Smooth muscle cell (in vitro differentiated cells): Measurements from ENCODE around the gene POLA1. TPM values are rescaled to one million over a fixed set of nuclear protein-coding genes. Genes with fewer than 3 reads are reported as not detected.

Experiments used
- DNase-seq: peaks from one replicate; lab custom pipeline; 2025; ENCODE audit not compliant: unreplicated experiment; lab: John Stamatoyannopoulos, UW
- H2AFZ ChIP-seq: fragments of 200-600 bp; sonication (generic); 2 replicates; pipeline ENCODE4 v1.6.0; 2016; ENCODE audit warnings: antibody characterized with exemption, low read depth, mild to moderate bottlenecking
- H3F3A ChIP-seq: fragments of 200-600 bp; sonication (generic); 2 replicates; pipeline ENCODE4 v1.6.0; 2017; ENCODE audit warnings: antibody characterized with exemption, low read depth
- H3K27ac ChIP-seq: fragments of 200-600 bp; sonication (generic); 2 replicates; pipeline ENCODE4 v1.5.1; 2016; ENCODE audit warnings: low read depth, mild to moderate bottlenecking
- H3K27me3 ChIP-seq: fragments of 200-600 bp; sonication (generic); 2 replicates; pipeline ENCODE4 v1.6.1; 2016; ENCODE audit warnings: low read depth, mild to moderate bottlenecking
- H3K36me3 ChIP-seq: fragments of 200-600 bp; sonication (generic); 2 replicates; pipeline ENCODE4 v1.5.1; 2016; ENCODE audit warnings: low read depth
- H3K4me1 ChIP-seq: fragments of 200-600 bp; sonication (generic); 2 replicates; pipeline ENCODE4 v1.5.1; 2016; ENCODE audit warnings: low read depth
- H3K4me2 ChIP-seq: fragments of 200-600 bp; sonication (generic); 2 replicates; pipeline ENCODE4 v1.6.0; 2016; ENCODE audit warnings: mild to moderate bottlenecking
- H3K4me3 ChIP-seq: fragments of 200-600 bp; sonication (generic); 2 replicates; pipeline ENCODE4 v1.5.1; 2016; ENCODE audit warnings: mild to moderate bottlenecking
- H3K79me2 ChIP-seq: fragments of 200-600 bp; sonication (generic); 2 replicates; pipeline ENCODE4 v1.6.0; 2016; ENCODE audit warnings: low read depth, mild to moderate bottlenecking
- H3K9ac ChIP-seq: fragments of 200-600 bp; sonication (generic); 2 replicates; pipeline ENCODE4 v1.6.0; 2016; ENCODE audit warnings: low read depth
- H3K9me3 ChIP-seq: fragments of 200-600 bp; sonication (generic); replicated peaks from 2 replicates; pipeline ENCODE4 v1.5.1; 2016; ENCODE audit warnings: low read depth
- H4K20me1 ChIP-seq: fragments of 200-600 bp; sonication (generic); 2 replicates; pipeline ENCODE4 v1.6.0; 2016; ENCODE audit warnings: low read depth
- CTCF ChIP-seq: fragments of 200-600 bp; sonication (generic); IDR thresholded peaks from 2 replicates; pipeline ENCODE4 v1.5.1; 2017; ENCODE audit warnings: borderline replicate concordance, mild to moderate bottlenecking, antibody characterized with exemption; ENCODE audit not compliant: insufficient read depth, poor library complexity, severe bottlenecking
- WGBS: methylation state at CpG from one replicate; pipeline ENCODE4 v1.1.7; 2016; ENCODE audit warnings: low lambda C conversion rate; 5-methylcytosine and 5-hydroxymethylcytosine counted together
- polyA plus RNA-seq: library from polyadenylated mRNA; unstranded; fragments of >200 nt; fragmentation: Nextera tagmentation; extraction: Ambion mirVana; gene quantifications from 2 replicates; pipeline ENCODE4 v1.2.1, GENCODE V29; 2016
- total RNA-seq: library from RNA; depleted of rRNA; stranded (reverse); fragments of >200 nt; gene quantifications from 2 replicates; pipeline ENCODE4 v1.2.3, GENCODE V29; 2014

The POLA1 gene
- total and polyA plus RNA-seq, 2 experiments from 2014 or later: 5.4 to 11.7 TPM

GRCh38 chrX:24963823-24964222 is 270.1 kb downstream of the POLA1 start:
- Histone ChIP-seq H3K4me1 (peaks cover 7% of the 10 kb centered on the region), H2AFZ (no peak overlapping the region), H3K9me3 (no peaks in the 10 kb centered on the region), H3K36me3 (no peaks in the 10 kb centered on the region), H3K27me3 (no peaks in the 10 kb centered on the region), H3K4me2 (no peak overlapping the region), H3K4me3 (no peak overlapping the region), H4K20me1 (no peaks in the 10 kb centered on the region), H3K9ac (no peak overlapping the region), H3K79me2 (no peaks in the 10 kb centered on the region), H3F3A (no peaks in the 10 kb centered on the region), H3K27ac (no peak overlapping the region)
- 72% methylated on average over 2 of the region's 2 CpGs for WGBS
- TF ChIP-seq CTCF: no peak
- DNase-seq: no peak

- Histone ChIP-seq H3K4me3 (no peak overlapping the region), H3K4me2 (no peak overlapping the region), H3K4me1 (peaks cover 7% of the 10 kb centered on the region), H3K9me3 (no peaks in the 10 kb centered on the region), H3K27ac (no peak overlapping the region), H3K36me3 (peaks cover 5% of the 10 kb centered on the region), H3K27me3 (no peaks in the 10 kb centered on the region), H4K20me1 (no peaks in the 10 kb centered on the region), H3K79me2 (no peaks in the 10 kb centered on the region), H2AFZ (no peak overlapping the region), H3K9ac (no peak overlapping the region), H3F3A (no peaks in the 10 kb centered on the region)
- TF ChIP-seq CTCF: no peak
- DNase-seq: no peak
- 100% methylated on average over 1 of the region's 1 CpG for WGBS
Observed at GRCh38 chrX:24965372-24965771, 271.7 kb downstream of the POLA1 start.

GRCh38 chrX:24969812-24970211 is 276.1 kb downstream of the POLA1 start:
- peaks cover 7% of the 10 kb centered on the region for H3K4me1 ChIP-seq
- H3K4me3 ChIP-seq: no peak overlapping the region
- no peak overlapping the region for H3K27ac ChIP-seq
- DNase-seq: no peak
- H3K27me3 ChIP-seq: no peaks in the 10 kb centered on the region
- no peak overlapping the region for H3K4me2 ChIP-seq
- no peak overlapping the region for H2AFZ ChIP-seq
- no peaks in the 10 kb centered on the region for H4K20me1 ChIP-seq
- peaks cover 5% of the 10 kb centered on the region for H3K36me3 ChIP-seq
- no peaks in the 10 kb centered on the region for H3K9me3 ChIP-seq
- 99% methylated on average over 5 of the region's 5 CpGs for WGBS
- H3K9ac ChIP-seq: no peak overlapping the region
- no peak for TF ChIP-seq CTCF
- H3K79me2 ChIP-seq: no peaks in the 10 kb centered on the region
- H3F3A ChIP-seq: no peaks in the 10 kb centered on the region

GRCh38 chrX:24979081-24979480 is 285.4 kb downstream of the POLA1 start:
- Histone ChIP-seq H4K20me1 (no peaks in the 10 kb centered on the region), H3K4me2 (no peak overlapping the region), H3K27ac (no peak overlapping the region), H3K4me1 (no peaks in the 10 kb centered on the region), H3K9me3 (no peaks in the 10 kb centered on the region), H3F3A (no peaks in the 10 kb centered on the region), H3K36me3 (no peaks in the 10 kb centered on the region), H2AFZ (no peak overlapping the region), H3K4me3 (no peak overlapping the region), H3K27me3 (no peaks in the 10 kb centered on the region), H3K79me2 (no peaks in the 10 kb centered on the region), H3K9ac (no peak overlapping the region)
- no peak for DNase-seq
- WGBS: 92% methylated on average over 3 of the region's 3 CpGs
- TF ChIP-seq CTCF: no peak
